GM20000 (cell line): ENCODE data around the gene ZFYVE16.

Experiments used
- DNase-seq: peaks from one replicate; pipeline ENCODE4 v3.0.0; 2012; ENCODE audit warnings: low spot score
- TF ChIP-seq, protein P1 (sequence below): IDR thresholded peaks from 2 replicates; pipeline ENCODE4 v1.5.1; 2012; ENCODE audit warnings: mild to moderate bottlenecking, control low read depth; ENCODE audit errors: extremely low read depth, missing control alignments

The ZFYVE16 gene

DNA sequence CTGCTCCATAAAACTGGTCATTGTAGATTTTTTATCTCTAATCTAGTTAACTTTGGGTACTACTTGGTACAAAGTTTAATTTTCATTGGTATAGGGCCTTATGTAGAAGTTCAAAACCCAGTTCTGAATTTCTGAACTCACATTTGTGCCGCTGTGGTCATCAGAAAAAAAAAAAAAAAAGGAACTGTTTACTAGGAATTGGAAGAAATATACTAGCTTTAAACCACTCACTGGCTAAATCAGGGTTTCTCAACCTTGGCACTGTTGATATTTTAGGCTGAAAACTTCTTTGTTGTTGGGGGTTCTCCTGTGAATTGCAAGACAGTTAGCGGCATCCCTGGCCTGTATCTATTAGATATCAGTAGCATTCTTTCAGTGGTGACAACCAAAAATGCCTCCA lies 4.1 kb upstream of the ZFYVE16 start:
- DNase-seq: no peak
- TF ChIP-seq, protein P1, sequence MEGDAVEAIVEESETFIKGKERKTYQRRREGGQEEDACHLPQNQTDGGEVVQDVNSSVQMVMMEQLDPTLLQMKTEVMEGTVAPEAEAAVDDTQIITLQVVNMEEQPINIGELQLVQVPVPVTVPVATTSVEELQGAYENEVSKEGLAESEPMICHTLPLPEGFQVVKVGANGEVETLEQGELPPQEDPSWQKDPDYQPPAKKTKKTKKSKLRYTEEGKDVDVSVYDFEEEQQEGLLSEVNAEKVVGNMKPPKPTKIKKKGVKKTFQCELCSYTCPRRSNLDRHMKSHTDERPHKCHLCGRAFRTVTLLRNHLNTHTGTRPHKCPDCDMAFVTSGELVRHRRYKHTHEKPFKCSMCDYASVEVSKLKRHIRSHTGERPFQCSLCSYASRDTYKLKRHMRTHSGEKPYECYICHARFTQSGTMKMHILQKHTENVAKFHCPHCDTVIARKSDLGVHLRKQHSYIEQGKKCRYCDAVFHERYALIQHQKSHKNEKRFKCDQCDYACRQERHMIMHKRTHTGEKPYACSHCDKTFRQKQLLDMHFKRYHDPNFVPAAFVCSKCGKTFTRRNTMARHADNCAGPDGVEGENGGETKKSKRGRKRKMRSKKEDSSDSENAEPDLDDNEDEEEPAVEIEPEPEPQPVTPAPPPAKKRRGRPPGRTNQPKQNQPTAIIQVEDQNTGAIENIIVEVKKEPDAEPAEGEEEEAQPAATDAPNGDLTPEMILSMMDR: no peak

DNA sequence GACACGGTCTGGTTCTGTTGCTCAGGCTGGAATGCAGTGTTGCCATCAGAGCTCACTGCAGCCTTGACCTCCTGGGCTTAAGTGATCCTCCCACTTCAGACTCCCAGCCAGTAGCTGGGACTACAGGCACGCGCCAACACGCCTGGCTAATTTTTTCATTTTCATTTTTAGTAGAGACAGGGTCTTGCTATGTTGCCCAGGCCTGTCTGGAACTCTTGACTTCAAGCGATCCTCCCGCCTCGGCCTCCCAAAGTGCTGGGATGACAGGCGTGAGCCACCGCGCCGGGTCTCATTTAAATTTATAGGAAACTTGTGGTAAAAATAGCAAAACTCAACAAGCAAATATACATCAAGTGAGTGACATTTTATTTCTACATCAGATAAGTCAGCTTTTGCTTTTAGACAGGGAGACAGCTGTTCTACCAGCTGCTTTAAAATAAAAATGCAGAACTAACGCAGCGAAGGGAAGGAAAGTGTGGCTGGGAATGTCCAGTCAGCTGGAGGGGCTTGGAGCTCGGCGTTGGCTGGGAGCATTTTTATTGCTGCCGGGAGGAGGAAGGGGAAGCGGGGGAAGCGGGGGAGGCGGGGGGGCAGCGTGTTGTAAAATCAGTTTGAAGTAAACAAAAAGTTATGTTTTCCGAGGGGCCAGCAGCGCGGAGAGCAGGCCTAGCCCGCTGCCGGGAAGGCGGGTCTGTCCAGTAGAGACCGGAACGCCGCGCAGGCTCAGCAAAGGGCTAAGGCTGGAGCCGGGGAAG lies 707 bp upstream of the ZFYVE16 start:
- no peak for DNase-seq
- TF ChIP-seq, protein P1: no peak

DNA sequence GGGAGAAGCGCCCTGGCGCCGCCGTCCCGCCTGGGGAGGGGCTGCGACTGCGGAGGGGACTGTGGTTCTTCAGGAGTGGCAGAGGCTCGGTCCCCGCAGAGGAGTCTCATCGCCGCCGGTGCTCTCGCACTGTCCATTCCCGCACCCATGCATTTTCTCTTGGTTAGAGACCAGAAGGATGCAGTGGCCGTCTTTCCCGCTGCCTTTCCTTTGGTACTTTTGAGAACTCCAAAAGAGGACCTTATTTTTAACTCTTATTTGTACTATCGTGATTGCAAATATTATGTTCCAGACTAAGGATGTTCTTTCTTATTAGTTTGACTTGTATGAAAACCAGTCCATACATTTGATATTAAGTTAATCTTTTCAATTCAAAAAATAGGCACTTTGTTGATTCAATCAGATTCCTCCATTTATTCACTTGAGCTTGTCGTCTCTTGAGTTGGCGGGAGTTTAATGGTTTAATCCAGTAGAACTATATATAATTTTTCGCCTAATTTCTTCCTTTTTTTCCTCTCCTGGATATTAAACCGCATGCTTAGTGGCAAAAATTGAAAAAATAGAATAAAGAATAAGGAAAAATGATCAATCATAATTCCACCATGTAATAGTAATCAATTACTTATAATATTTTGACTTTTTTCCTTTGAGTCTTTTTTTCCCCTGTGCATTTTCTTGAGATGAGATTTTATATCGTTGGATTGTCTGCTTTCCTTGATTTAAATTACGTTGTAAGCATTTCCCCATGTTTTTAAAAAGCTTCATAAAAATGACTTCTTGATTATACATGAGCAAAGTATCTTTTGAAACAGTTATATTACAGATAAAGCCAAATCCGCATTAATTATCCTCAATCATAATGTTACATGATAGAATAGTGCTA lies 861 bp downstream of the ZFYVE16 start:
- TF ChIP-seq, protein P1: peak; percentile 19
- DNase-seq: no peak

DNA sequence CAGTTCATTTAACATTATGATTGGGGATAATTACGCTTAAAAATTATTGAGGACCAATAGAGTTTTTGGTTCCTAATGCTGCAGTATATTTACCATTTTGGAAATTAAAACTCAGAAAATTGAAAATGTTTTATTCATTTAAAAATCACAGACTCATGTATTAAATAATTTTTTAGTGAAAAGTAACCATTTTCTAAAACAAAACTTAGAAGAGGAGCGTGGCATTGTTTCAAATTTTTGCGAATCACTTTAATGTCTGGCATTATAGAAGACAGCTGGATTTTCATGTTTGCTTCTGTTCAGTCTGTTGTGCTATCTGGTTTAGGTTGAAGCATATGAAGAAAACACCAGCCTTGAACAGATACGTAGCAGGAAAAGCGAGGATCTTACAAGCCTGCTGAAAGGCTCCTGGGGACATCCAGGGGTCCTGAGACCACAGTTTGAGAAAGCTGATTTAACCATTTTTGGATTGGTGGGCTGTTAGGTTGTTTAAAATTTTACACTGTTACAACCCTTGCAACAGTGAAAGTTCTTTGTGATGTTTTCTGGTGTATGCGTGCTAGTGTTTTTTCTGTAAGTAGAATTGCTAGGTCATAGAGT lies 1.6 kb downstream of the ZFYVE16 start:
- TF ChIP-seq, protein P1: no peak
- DNase-seq: no peak

DNA sequence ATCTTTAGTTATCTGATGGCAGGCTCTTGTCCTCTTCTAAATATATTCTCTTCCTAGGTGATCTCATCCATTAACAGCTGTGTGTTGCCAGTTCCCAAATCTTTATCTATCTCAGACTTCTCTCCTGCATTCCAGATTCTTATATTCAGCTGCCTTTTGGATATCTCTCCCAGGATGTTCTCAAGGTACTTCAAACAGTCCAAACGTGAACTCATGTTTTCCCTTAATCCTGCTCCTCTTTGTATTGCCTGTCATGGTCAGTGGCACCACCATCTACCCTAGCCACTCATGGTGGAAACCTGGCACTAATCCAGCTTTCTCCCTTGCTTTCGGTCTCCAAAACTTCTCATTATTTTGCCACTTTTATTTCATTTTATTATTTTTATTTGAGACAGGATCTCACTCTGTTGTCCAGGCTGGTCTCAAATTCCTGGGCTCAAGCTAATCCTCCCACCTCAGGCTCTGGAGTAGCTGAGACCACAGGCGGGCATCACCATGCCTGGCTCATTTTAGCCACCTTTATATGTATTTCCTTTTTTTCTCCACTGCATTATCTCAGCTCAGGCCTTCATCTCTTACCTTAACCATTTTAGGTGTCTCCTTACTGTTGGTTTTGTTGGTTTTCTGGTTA lies 3.8 kb downstream of the ZFYVE16 start:
- TF ChIP-seq, protein P1: no peak

DNA sequence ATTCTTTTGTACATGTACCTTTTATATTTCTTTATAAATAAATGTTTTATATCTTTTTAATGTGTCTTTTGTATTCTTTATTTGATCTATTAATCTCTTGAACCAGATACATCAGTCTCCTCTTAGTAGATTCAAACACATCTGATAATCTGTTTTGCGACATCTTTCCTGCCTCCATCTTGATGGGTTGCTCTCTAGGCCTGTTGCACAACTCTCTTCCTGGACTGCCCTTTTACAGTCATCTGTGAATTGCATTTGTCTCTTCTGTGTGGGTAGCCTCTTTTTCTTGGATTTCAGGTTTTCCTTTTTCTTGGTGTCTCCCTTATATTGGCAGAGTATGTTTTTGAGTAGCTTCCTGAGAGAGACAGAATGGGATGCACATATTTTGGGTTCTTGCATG lies 6.2 kb downstream of the ZFYVE16 start:
- no peak for DNase-seq
- TF ChIP-seq, protein P1: no peak

More for the DNA sequence above, 3.8 kb downstream of the ZFYVE16 start:
- no peak for DNase-seq
